NCI-H1417 (cell line): ENCODE data around the gene ENTPD1.
A peak's percentile ranks its signal among the peaks of the same experiment; 100 is the strongest.
"Not testable (repeated sequence)": the region's sequence is repeated elsewhere in the genome, so short reads cannot be mapped to it uniquely, and the experiment has no call there.

Experiments used
- DNase-seq, 3 experiments: peaks; one replicate each; lab custom pipeline; 2025; lab: John Stamatoyannopoulos, UW

ENTPD1 gene

DNA sequence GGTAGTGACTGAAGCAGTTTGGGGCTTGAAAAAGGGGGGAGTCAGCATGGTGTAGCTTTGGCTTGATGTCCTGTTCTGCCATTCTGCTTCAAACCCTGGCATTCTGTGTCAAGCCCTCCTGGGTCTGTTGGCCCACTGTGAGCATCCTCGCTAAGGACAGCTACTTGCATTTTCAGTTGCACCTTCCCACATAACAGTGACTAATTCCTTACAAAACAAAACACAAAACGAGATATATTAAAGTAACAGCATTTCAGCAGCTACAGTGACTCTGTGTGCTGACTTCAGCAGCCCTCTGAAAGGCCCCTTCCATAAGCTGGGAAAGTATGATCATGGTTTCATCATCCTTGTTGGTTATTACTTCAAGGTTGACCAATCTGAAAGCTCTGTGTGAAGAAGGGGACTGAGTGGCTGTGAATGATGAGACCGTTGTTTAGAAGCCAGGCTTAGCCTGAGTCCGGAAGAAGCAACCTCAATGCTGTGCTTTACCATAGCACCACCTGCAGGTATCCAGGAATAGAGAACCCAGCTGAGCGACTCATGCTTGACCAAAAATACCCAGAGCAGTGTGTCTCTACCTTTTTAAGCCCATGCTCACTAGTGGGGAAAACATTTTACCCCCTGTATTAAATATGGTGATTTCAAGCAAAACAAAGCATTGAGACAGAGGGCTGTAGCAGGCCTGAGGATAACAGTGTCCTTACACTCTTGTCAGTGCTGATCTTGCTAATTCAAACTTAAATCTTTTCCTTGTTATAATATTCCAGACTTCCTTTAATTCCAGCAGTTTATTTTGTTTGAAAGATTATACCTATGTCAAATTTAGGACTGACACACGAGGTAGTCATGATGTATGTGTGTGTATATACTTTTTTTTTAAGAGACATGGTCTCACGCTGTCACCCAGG, 109.2 kb downstream of the ENTPD1 start:
- peak in 1 of 3 experiments; percentile 13 for DNase-seq

DNA sequence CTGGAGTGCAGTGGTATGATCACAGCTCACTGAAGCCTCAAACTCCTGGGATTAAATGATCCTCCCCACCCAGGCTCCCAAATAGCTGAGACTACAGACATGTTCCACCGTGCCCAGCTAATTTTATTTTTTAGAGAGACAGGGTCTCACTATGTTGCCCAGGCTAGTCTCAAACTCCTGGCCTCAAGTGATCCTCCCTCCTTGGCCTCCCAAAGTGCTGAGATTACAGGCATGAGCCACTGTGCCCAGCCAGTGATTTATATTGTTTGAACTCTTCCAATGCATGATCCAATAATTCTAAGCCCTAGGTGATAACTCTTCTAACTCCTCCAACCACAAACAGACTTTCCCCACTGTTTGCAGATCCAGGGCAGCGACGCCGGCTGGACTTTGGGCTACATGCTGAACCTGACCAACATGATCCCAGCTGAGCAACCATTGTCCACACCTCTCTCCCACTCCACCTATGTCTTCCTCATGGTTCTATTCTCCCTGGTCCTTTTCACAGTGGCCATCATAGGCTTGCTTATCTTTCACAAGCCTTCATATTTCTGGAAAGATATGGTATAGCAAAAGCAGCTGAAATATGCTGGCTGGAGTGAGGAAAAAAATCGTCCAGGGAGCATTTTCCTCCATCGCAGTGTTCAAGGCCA, 110.0 kb downstream of the ENTPD1 start:
- DNase-seq = no peak

DNA sequence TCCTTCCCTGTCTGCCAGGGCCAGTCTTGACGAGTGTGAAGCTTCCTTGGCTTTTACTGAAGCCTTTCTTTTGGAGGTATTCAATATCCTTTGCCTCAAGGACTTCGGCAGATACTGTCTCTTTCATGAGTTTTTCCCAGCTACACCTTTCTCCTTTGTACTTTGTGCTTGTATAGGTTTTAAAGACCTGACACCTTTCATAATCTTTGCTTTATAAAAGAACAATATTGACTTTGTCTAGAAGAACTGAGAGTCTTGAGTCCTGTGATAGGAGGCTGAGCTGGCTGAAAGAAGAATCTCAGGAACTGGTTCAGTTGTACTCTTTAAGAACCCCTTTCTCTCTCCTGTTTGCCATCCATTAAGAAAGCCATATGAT, 110.5 kb downstream of the ENTPD1 start:
- no peak for DNase-seq

DNA sequence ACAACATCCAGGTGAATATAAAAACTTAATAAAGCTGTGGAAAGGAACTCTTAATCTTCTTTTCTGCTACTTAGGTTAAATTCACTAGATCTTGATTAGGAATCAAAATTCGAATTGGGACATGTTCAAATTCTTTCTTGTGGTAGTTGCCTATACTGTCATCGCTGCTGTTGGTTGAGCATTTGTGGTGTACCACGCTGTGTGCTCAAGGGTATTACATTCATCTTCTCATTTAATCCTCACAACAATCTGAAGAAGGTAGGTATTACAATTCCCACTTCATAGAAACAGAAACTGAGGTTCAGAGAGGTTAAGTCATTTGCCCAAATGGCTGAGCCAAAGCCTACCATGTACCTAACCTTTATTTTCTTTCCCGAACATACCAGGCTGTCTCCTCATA, 111.9 kb downstream of the ENTPD1 start:
- DNase-seq = no peak

DNA sequence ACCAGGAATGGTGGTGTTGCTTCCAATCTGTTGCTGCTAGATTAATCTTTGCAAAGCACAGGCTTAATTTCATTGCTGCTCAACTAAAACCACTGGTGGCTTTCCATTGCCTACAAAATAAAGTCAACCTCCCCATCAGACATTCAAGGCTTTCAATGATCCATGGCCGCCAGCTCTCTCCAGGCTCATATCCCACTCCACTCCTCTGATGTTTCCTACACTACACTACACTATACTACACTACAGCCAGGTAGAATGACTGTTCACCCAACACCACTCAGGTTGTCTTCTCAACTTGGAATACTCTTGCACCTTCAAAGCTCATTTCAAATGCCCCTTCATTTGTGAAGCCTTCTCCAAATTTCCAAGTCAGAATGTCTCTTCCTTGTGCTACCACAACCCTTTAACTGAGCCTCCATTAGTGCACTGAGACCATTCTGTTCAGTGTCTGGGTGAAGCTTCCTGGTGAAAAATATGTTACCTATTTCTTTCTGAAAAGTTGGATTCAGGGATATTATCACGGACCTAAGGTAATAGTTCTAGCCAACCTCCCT, 116.3 kb downstream of the ENTPD1 start:
- no peak for DNase-seq

DNA sequence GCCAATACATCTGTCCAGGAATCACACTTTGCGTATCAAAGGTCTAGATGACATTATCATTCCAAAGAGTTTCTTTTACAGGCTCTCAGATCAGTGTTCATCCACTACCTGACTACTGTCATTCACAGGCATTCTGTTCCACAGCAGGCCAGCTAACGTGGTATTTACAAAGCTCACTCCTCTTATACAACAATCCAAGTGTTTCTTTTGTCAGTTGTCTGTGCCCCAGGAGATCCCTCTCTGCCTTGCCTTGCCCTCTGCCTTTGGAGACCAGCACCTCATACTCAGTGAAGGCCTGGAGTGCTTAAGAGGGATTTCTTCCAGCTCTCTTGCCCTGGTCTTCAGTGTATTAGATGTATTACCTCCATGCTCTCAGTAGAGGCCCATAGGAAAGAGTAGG, 117.2 kb downstream of the ENTPD1 start:
- no peak for DNase-seq

DNA sequence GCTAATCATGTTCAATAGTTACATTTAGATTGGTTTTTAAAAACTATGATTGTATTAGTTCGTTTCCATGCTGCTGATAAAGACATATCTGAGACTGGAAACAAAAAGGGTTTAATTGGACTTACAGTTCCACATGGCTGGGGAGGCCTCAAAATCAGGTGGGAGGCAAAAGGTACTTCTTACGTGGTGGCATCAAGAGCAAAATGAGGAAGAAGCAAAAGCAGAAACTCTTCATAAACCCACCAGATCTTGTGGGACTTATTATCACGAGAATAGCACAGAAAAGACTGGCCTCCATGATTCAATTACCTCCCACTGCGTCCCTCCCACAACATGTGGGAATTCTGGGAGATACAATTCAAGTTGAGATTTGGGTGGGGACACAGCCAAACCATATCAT, 117.7 kb downstream of the ENTPD1 start:
- DNase-seq = no peak

DNA sequence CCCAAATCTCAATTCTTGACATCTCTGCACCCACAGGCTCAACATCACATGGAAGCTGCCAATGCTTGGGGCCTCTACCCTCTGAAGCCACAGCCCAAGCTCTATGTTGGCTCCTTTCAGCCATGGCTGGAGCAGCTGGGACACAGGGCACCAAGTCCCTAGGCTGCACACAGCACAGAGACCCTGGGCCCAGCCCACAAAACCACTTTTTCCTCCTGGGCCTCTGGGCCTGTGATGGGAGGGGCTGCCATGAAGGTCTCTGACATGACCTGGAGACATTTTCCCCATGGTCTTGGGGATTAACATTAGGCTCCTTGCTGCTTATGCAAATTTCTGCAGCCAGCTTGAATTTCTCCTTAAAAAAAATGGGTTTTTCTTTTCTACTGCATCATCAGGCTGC, 118.8 kb downstream of the ENTPD1 start:
- not testable (repeated sequence) for DNase-seq

DNA sequence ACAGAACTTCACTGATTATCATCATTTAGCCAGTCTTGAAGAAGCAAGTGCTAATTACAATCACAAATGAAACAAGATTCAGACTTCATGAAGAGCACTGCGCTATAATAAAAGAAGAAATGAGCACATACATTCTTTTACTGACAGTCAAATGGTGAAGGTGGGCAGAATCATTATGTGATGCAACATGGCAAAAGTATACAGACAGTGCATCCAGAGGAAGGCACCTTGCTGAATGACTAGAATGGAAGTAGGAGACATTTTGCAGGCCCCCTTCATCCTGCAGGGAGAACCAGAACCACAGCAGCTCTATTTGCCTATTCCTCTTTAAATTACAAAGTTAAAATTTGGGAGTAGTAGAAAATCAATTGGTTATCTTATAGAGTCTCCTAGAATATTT, 120.8 kb downstream of the ENTPD1 start:
- no peak for DNase-seq

DNA sequence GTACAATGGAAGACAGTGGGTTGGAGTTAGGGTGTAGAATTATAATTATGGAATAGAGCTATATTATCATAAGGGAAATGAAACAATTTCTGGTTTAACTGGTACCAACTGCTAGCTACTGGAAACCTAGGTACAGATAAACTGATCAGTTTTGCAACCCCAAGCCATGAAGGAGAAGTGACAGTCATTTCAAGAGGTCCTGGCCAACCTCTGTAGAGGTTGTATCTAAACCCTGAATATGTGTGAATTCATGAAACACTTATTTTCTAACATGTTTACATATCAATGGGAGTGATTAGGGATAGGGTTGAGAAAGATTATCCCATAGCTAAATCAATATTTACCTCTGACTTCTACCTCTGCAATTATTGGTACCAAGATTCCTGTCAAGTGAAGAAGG, 121.9 kb downstream of the ENTPD1 start:
- DNase-seq = no peak

DNA sequence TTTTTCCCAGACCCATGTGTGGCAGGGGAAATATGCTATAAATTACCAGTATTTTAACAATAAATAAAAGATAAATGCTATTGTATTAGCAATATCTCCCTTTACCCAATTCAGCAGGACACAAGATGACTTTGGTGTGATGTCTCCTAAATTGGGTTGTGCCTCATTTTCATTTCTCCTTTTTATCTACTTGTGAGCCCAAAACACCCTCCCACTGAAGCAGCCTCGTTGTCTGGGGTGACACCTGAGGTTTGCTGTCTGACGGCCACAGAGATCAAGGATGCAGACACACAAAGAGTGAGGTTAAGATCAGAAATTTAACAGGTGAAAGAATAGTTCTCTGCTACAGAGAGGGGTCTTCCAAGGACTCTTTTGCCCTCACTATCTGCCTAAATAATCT, 124.7 kb downstream of the ENTPD1 start:
- DNase-seq = no peak

DNA sequence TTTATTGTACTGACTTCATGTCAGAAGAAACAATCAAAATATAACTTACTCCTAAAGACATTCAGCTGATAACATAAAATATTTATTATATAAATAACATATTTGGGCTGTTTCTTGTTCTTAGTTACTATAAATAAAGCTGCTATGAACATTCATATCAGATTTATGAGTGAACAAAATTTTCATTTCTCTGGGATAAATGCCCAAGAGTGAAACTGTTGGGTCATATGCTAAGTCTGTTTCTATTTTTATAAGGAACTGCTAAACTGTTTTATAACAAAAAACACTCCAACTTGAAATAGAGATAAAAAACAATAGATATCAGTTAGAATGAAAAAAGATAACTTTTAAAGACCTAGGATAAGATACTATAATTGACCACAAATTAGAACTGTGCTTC, 125.4 kb downstream of the ENTPD1 start:
- no peak for DNase-seq

DNA sequence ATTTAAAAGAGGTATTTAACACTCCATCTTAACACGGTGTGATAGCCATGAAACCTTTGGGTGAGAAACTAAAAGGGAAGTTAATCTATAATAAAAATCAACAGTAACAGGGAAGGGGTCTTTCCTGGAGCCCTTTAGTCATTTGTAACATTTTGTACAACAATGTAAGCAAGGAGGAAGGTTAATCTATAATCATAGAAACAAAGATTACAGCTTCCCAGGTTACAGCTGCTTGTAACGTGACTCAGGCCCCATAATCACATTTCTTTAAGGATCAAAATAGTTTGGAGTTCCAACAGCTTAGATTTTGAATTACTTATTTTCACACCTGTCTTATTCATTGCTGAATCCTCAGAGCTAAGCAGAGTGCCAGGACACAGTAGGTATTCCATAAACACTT, 133.9 kb downstream of the ENTPD1 start:
- no peak for DNase-seq

DNA sequence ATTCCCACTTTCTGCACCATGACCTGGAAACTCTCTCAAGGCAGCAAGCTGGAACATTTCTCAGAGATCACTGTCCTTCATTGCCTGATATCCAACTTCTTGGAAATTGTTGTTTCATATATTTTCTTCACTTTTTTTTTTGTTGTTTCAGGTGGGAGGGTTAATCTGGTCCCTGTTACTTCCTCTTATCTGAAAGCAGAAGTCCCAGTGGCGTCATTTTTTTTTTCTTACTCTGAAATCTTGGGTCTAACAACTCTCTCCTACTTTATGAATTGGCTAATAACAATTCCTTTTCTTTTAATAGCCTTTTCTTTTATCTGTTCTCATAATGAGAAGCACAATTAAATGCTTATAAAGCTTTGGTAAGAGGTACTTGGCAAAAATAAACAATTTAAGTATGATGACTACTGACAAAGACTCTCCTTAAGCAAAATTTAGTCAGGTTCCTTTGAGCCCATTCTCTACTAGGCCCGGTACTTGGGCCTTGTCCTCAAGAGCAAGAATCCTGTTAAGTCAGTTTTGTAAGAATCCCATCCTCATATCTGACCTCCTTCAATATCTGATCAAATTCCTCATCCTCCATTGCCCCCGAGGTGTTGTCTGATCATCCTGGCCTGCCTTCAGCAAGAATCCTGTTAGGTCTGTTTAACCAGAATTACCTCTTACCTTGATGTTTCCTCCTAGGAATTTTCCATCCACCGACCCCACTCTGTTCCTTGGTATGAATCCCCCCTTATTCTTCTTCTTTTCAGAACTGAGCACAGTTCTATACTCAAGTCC, 140.3 kb downstream of the ENTPD1 start:
- DNase-seq = no peak

DNA sequence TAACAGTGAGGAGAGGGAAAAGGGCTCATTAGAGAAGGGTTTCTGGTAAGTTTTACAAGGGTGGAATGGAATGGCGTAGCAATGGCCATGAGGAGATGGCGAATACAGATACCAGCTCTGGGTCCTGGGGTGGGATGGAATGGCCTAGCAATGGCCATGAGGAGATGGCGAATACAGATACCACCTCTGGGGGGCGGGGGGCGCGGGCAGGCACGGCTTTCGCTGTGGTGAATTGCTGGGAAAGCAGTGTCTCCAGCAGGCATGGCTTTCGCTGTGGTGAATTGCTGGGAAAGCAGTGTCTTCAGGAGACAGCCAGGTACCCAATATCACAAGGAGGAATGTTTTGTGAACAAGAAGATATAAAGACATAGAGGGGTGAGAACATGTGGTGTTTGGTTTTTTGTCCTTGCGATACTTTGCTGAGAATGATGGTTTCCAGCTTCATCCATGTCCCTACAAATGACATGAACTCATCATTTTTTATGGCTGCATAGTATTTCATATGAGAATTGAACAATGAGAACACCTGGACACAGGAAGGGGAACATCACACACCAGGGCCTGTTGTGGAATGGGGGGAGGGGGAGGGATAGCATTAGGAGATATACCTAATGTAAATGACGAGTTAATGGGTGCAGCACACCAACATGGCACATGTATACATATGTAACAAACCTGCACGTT, 150.1 kb downstream of the ENTPD1 start:
- DNase-seq = not testable (repeated sequence)

DNA sequence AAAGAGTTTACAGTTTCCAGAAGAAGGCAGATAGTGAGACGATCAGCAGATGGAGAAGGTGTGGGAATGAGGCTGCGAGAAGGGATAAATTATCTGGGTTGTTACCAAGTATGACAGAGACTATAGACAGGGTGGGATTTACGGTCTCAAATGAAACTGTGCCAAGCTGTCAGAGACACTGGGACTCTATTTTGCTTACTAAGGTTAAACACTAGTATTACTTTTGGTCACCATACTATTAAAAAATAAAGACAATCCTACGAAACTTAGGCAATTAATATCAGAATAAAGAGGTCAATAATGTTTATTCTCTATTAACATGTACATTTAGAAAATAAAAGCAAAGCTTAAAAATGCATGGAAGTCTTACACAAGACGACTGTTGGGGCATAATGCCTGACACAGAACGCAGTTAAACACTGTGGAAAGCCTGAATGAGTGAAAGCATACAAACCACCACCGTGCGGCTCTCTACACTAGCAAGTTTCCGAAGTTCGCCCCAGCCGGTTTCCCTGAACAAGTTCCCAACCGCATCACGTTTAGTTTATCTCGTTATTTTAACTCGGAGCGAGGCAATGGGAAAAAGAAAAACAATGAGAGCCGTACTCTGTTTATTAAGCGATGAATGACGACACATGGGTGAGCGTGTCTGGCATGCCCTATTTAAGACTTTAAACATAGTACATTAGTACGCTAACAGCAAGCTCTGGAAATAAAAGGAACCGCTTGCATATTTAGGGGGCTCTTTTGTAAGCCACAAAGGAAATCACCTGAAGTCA, 150.9 kb downstream of the ENTPD1 start:
- peak; percentile 3 to 70 (median 67) for DNase-seq

DNA sequence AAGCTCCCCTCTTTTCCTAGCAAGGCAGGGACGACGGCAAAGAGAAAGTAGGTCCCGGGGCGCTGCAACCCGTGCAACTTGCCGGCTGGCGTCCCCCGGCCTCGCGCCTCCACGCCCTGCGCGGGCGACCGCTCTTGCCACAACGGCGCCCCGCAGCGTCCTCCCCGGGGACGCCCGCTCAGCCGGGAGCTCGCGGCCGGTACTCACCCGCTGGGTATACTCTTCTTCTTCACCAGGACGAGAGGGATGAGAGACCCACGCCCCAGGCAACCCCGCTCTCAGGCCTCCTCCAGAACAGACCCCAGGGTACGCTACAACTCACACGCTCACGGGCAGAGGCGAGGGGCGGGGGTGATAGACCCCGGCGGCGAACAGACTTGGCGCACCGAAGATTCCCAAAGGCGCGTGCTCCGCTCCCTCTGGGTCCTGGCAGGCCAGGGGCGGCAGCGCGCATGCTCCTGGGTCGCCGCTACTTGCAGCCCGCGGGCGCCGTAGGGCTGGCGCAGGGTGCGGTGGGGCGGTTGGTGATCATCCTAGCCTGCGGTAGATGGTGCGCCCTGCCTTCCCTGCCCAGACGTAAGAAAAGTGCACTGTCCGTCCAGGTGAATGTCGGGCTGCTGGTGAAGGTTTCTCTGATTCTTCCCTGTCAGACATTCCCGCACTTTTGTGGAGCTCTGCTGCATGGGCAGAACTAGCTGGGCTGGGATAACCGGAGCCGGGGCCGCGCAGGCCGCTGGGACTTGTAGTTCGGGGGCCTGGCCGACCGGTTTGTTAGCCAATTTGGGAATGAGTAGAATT, 151.7 kb downstream of the ENTPD1 start, which contains the start of gene CC2D2B:
Gene CC2D2B, plus strand, starts transcription at position 520 of the 798 bp plus-strand sequence. CDS start 3,349 bp downstream, outside the sequence.
- DNase-seq = peak; percentile 68 to 85 (median 85)

DNA sequence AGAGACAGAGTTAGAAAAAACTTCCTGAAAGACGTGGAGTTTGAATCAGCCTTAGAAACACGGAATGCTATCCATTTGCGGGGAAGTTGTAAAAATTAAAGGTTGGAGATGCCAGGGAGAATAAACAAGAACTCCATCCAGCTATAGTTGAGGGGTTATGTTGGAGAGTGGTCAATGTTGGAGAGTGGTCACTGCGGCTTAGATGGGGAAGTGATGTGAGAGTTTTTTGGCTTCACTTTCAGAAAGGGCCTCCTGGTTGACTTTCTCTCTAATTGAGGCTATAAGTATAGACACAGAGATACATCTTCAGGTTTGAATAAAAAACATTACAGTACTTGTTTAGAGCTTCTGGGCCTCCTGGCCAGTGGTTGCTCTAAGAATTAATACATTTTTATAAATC, 152.5 kb downstream of the ENTPD1 start:
- DNase-seq = no peak

DNA sequence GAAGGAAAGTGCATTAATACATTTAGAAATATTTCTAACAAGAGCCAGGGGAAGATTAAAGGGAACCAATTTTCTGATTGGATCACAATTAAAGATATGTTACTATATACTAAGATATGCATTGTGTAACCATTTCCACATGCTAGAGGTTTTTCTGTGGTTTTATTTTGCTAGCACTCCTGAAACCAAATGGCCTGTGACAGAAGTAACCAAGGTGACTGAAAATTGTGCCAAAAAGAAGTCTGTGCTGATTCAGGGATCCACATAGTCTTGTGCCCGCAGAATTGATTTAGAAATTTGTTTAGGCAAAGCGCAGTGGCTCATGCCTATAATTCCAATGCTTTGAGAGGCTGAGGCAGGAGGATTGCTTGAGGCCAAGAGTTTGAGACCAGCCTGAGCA, 153.6 kb downstream of the ENTPD1 start:
- DNase-seq = peak in 1 of 3 experiments; percentile 1

DNA sequence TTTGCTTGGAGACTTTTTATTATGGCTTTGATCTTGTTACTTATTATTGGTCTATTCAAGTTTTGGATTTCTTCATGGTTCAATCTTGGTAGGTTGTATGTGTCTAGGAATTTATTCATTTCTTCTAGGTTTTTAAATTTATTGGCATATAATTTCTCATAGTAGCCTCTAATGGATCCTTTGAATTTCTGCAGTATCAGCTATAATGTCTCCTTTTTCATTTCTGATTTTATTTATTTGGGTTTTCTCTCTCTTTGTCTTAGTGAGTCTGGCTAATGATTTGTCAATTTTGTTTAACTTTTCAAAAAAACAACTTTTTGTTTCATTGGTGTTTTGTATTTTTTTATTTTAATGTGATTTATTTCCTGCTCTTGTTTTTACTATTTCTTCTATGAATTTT, 160.1 kb downstream of the ENTPD1 start:
- DNase-seq = not testable (repeated sequence)
